Measurements from ENCODE around the gene STK25. TPM values are rescaled to one million over a fixed set of nuclear protein-coding genes. Genes with fewer than 3 reads are reported as not detected.
A peak's percentile ranks its signal among the peaks of the same experiment; 100 is the strongest.

Gene STK25
- polyA plus RNA-seq, 3 donors from 2014 or later = 104 to 146 (median 105) TPM

DNA sequence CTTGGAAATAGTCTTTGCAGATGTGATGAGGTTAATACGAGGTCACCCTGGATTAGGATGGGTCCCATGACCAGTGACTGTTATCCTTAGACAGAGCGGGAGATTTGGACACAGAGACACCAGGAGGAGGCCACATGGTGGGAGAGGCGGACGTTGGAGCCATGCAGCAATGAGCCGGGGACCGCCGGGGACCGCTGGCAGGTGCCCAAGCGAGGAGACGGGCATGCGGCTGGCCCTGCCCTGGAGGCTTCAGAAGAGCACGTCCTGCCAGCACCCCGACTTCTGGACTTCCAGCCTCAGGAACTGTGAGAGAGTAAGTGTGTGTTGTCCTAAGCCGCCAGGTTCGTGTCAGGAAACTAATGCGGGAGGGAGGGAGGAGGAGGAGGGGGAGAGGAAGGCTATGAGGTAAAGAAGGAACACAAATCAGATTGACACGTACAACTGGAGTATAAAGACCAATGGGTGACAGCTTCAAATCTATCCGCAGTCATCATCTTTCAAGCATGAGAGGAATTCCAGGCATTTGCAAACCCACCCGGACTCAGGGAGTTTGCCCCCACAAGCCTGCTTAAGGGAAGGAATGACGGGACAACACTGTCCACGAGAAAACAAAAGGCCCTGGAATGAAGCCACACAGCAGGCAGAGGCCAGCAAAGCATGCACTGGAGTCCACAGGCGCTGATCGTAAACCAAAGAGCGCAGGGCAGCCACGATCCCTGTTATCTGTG lies 38.6 kb upstream of the STK25 start:
- Mint-ChIP-seq H3K4me1 (peaks cover 0 to 3% of the 10 kb centered on the region in 2 donors), H3K9me3 (no peaks in the 10 kb centered on the region), H3K36me3 (no peaks in the 10 kb centered on the region), H3K4me3 (no peak overlapping the region), H3K27ac (no peak overlapping the region), H3K27me3 (ENCODE audit: low read depth in 3 of 3) (peaks cover 4 to 12% (median 6%) of the 10 kb centered on the region in 3 donors)
- no peak for DNase-seq

DNA sequence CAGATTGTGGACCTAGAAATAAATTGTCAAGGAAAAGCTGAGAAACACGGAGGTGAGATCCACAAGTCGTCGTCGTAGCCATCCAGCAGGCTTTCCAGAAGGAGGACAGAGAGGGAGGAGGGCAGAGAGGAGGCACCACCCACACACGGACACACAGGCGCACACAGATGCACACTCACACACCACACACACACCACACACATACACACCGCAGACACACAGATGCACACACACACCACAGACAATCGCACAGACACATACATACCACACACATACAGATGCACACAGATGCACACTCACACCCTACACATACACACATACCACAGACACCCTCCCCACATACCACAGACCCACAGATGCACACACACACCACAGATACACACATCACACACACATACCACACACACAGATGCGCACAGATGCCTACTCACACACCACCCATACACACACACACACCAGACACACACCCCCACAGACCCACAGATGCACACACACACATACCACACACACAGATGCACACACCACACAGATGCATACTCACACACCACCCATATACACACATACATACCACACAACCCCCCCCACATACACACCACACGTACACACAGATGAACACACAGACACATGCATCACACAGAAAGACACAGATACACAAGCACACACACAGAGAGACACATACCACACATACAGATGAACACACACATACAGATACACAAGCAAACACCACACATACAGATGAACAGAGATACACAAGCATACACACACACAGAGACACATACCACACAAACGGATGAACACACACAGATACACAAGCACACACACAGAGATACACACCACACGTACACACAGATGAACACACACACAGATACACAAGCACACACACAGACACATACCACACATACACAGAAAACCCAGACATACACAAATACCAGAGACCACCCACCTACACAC lies 37.4 kb upstream of the STK25 start:
- Mint-ChIP-seq H3K9me3 (no peaks in the 10 kb centered on the region), H3K27me3 (ENCODE audit: low read depth in 3 of 3) (peaks cover 4 to 12% (median 7%) of the 10 kb centered on the region in 3 donors), H3K4me3 (no peak overlapping the region), H3K36me3 (peaks cover 0 to under 1% (median 0%) of the 10 kb centered on the region in 3 donors), H3K27ac (no peak overlapping the region), H3K4me1 (peaks cover 0 to 2% of the 10 kb centered on the region in 2 donors)
- no peak for DNase-seq

DNA sequence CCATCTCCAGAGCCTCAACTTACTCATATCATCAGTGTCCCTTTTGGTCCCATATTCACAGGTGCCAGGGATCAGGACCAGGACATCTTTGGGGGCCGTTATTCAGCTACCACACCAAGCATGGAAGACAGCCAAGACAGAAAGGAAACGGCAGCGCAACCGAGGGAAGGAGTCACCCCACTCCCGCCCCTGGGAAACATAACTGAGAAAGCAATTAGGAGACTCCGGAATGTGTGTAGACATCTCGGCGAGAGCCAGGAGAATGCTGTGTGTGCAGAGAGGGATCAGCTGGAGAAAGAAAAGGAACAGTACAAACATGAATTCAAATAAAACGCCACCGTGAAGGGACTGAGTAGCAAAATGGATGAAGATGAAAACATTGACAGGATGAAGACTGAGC lies 36.7 kb upstream of the STK25 start:
- Mint-ChIP-seq H3K27me3 (ENCODE audit: low read depth in 3 of 3) (peaks cover 4 to 15% (median 11%) of the 10 kb centered on the region in 3 donors), H3K36me3 (peaks cover 0 to 3% (median 0%) of the 10 kb centered on the region in 3 donors), H3K27ac (no peak overlapping the region), H3K4me3 (no peak overlapping the region), H3K9me3 (no peaks in the 10 kb centered on the region), H3K4me1 (peaks cover 5 to 6% of the 10 kb centered on the region in 2 donors)
- DNase-seq = no peak

DNA sequence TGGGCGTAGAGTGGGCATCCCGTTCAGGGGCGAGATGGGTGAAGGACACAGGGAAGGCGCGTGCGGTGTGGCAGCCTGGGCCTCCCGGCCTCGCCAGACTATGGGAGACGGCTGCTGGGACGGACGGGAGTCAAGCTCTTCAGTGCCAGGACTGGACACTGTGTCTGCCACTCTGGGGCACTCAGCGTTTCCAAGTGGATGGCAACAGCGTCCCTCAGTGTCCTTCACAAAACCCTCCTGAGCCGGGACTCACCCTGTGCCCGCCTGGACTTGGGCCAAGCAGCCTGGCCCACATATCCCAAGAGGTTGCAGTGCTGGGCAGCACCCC lies 33.9 kb upstream of the STK25 start:
- peaks cover 5 to 6% of the 10 kb centered on the region in 2 donors for H3K4me1 Mint-ChIP-seq
- H3K27me3 Mint-ChIP-seq (ENCODE audit: low read depth in 3 of 3) = peaks cover 4 to 11% (median 11%) of the 10 kb centered on the region in 3 donors
- no peaks in the 10 kb centered on the region for H3K9me3 Mint-ChIP-seq
- peaks cover 0 to 3% (median 0%) of the 10 kb centered on the region in 3 donors for H3K36me3 Mint-ChIP-seq
- H3K27ac Mint-ChIP-seq = no peak overlapping the region
- DNase-seq = no peak
- peak overlapping the region in 4 of 5 donors; percentile 11 to 33 (median 24) for H3K4me3 Mint-ChIP-seq

DNA sequence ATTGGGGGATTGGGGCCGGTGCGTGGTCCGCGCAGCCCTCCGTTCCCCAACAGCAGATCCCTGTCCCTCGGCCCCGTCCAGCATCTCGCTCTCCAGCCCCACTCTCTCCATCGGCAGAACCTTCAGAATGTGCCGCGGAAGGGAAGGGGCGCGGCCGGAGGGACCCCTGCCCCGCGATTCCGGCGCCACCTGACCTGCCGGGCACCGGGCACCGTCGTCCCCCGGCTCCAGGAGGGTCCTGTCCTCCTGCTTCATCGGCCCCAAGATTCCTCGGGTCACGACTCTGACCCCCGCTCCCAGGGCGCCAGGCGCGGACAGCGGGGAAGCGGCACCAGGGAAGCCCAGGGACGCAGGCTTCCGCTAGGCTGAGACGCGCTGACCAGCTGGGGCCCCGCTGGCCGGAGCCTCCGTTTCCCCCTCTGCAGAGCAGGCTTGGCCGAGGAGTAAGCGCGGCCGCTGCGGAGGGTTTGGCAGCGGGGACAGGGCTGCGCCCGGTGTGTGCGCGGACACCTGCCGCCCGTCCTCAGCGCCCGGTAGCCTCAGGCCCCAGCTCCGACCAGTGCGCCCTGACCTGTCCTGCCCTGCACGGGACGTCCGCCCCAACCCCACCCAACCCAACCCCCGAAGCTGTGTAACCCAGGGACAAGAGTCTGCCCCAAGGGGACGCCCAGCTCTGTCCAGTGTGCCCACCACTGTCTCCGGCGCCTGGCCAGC lies 33.3 kb upstream of the STK25 start:
- no peak for DNase-seq
- H3K27ac Mint-ChIP-seq = no peak overlapping the region
- no peak overlapping the region for H3K4me3 Mint-ChIP-seq
- no peaks in the 10 kb centered on the region for H3K9me3 Mint-ChIP-seq
- peaks cover 0 to 3% (median 0%) of the 10 kb centered on the region in 3 donors for H3K36me3 Mint-ChIP-seq
- peaks cover 4 to 11% (median 11%) of the 10 kb centered on the region in 3 donors for H3K27me3 Mint-ChIP-seq (ENCODE audit: low read depth in 3 of 3)
- H3K4me1 Mint-ChIP-seq = peaks cover 5 to 6% of the 10 kb centered on the region in 2 donors

DNA sequence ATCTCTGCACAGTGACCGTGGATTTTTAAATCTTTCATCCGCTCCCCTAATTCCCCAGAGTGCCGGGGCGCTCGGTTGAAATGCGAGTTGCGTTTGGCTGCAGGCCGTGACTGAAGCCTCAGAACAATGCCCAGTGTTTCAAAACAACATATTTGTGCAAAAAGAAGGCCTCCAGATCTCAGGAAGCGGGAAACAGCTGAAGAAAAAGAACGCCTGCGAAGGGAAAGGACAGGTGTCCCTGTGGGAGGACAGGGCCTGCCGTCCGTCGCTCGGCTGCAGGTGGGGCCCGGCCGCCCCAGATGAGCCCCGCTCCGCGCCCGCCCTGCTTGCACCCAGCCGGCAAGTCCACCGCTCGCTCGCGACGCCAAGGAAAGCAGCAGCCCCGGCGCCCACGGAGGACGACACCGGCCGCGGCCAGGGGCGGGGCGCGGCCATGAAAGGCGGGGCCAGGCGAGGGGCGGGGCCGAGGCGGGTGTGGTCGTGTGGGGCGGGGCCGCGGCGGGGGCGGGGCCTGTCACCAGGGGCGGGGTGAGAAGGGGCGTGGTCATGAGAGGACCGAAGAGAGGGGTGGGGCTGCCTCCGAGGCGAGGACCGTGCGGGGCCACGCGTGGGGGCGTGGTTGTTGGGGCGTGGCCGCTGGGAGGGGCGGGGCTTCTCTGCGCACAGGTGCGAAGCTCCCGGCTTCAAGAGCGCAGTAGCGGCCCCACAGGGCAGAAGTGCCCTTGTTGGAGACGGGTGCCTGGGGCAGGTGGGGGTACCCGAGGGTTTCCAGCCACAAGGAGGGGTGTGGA lies 32.6 kb upstream of the STK25 start:
- Mint-ChIP-seq H3K27me3 (ENCODE audit: low read depth in 3 of 3) (peaks cover 4 to 11% (median 11%) of the 10 kb centered on the region in 3 donors), H3K4me1 (peaks cover 5 to 6% of the 10 kb centered on the region in 2 donors), H3K4me3 (peak overlapping the region; percentile 71 to 81 (median 77)), H3K27ac (no peak overlapping the region), H3K9me3 (no peaks in the 10 kb centered on the region), H3K36me3 (peaks cover 0 to 3% (median 0%) of the 10 kb centered on the region in 3 donors)
- peak; percentile 48 to 55 (median 52) for DNase-seq

DNA sequence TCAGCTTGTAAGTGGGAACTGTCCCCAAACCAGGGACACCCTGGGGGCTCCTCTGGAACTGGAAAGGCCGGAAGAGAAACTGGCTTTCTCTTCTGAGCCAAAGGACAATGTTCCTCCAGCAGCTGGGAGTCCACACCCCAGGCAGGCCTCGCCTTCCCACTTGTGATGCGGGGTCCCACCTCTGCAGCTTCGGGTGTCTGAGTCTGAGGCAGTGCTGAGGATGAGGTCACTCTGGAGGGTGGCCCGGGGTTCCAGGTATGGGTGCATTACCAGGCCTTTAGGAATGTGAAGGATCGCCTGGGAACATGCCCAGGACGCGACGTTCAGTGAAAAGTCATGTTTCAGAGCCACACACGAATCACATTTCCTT lies 32.0 kb upstream of the STK25 start:
- H3K9me3 Mint-ChIP-seq = no peaks in the 10 kb centered on the region
- H3K36me3 Mint-ChIP-seq = peaks cover 0 to 3% (median 0%) of the 10 kb centered on the region in 3 donors
- H3K4me3 Mint-ChIP-seq = peak overlapping the region; percentile 71 to 81 (median 77)
- H3K27me3 Mint-ChIP-seq (ENCODE audit: low read depth in 3 of 3) = peaks cover 4 to 11% (median 11%) of the 10 kb centered on the region in 3 donors
- H3K4me1 Mint-ChIP-seq = peaks cover 5 to 6% of the 10 kb centered on the region in 2 donors
- H3K27ac Mint-ChIP-seq = no peak overlapping the region
- no peak for DNase-seq

DNA sequence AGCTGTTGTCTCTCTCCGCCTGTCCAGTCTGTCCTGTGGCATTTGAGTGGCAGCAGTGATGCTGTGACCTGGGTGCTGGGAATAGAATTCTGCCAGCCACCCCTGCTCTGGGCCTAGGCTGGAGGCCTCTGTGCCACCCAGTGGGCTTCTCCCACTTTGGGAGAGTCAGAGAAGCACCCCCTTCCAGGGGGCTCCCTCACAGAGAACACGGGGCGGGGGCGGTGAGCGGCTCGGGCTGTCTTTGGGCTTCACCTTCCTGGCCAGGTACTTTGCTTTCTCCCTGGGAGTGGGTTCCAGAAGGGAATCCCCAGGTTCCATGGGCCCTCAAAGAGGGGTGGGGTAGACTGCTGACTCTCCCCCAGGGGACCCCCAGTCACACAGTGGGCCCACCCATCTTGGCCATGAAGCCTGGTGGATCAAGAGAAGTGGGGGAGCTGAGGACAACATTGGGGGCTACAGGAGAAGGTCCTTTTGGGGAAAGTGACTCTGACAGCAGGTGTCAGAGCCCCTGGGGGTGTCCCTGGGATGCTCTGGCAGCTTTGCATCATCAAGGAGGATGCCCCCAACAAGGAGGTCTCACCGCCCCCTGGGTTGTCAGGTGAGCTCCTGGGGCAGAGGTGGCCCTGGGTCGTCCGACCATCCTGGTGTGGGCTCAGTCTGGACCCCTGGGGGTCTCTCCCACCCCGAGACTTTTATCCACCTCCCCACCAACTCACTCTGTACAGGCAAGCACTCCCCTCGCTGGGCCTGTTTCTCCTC lies 31.4 kb upstream of the STK25 start:
- H3K27me3 Mint-ChIP-seq (ENCODE audit: low read depth in 3 of 3) = peaks cover 4 to 11% (median 11%) of the 10 kb centered on the region in 3 donors
- peaks cover 0 to 3% (median 0%) of the 10 kb centered on the region in 3 donors for H3K36me3 Mint-ChIP-seq
- no peaks in the 10 kb centered on the region for H3K9me3 Mint-ChIP-seq
- no peak for DNase-seq
- no peak overlapping the region for H3K27ac Mint-ChIP-seq
- H3K4me1 Mint-ChIP-seq = peaks cover 5 to 6% of the 10 kb centered on the region in 2 donors
- H3K4me3 Mint-ChIP-seq = peak overlapping the region in 1 of 5 donors; percentile 21

DNA sequence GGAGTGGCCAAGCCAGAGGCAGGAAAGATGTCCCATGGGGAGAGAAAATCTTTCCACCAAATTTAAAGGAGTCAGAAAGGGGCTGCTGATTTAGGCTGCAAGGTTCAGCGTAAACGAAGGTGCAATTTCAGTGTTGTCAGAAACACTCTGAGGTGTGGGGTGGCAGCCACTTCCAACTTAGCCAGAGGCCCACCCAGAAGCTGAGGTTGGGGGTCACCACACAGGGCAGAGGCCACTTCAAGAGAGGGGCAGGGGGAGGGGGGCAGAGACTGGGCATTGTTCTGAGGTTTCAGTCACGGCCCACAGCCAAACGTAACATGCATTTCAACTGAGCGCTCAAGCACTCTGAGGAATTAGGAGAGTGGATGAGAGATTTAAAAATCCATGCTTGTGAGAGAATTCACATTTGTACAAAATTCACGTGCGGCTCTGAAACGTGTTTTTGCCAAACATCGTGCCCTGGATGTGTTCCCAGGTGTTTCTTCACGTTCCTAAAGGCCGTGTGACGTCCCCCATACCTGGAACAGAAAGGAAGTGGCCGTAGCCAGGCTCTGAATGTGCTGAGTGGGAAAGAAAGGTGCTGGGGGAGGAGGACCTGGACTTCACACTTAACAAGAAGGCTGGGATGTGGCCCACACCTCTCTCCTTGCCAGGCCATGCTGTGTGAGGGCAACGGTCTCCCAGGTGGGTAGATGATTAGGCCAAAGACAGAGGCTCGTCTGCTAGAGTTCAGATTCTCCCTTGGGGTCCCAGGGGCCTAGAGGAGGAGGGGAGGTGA lies 30.6 kb upstream of the STK25 start:
- no peaks in the 10 kb centered on the region for H3K9me3 Mint-ChIP-seq
- no peak overlapping the region for H3K4me3 Mint-ChIP-seq
- peaks cover 4 to 11% (median 11%) of the 10 kb centered on the region in 3 donors for H3K27me3 Mint-ChIP-seq (ENCODE audit: low read depth in 3 of 3)
- DNase-seq = no peak
- peaks cover 5 to 6% of the 10 kb centered on the region in 2 donors for H3K4me1 Mint-ChIP-seq
- H3K27ac Mint-ChIP-seq = peak overlapping the region in 1 of 6 donors; percentile 2
- peaks cover 0 to 3% (median 0%) of the 10 kb centered on the region in 3 donors for H3K36me3 Mint-ChIP-seq

DNA sequence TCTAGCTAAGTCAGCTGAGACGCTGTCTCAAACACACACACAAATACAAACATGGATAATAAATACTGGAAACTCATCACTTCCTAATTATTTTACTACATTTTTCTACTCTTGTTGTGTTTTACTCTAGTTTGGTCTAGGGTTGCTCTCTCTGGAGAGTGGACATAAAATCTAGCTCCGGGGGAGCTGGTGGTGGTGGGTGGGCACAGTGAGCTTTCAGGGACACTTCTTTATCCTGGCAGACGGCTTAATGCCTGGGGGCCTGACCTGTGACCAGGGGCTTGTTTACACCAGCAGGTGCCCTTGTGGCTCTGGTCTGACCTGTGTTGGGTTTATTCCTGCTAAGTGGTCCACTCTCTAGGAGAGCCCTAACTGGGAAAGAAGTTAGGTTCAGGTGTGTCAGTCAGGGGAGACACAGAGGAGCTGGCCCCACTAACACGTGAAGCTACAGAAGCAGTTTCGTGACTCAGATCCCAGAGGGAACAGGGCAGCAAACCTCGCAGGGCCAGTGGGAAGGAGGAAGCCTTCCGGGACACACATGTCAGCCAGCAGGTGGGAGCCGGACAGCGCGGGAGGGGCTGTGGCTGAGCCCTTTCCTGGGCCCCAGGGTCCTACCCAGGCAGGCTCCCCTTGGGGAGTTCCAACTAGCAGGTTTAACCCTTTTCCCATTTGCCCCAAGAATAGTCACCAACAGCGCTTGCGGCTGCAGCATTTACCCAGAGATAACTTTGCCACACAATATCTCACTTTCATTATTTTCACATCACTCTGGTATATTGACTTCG lies 27.7 kb upstream of the STK25 start:
- H3K36me3 Mint-ChIP-seq = peaks cover 0 to 3% (median 0%) of the 10 kb centered on the region in 3 donors
- peaks cover 0 to 1% (median 0%) of the 10 kb centered on the region in 6 donors for H3K9me3 Mint-ChIP-seq
- DNase-seq = no peak

DNA sequence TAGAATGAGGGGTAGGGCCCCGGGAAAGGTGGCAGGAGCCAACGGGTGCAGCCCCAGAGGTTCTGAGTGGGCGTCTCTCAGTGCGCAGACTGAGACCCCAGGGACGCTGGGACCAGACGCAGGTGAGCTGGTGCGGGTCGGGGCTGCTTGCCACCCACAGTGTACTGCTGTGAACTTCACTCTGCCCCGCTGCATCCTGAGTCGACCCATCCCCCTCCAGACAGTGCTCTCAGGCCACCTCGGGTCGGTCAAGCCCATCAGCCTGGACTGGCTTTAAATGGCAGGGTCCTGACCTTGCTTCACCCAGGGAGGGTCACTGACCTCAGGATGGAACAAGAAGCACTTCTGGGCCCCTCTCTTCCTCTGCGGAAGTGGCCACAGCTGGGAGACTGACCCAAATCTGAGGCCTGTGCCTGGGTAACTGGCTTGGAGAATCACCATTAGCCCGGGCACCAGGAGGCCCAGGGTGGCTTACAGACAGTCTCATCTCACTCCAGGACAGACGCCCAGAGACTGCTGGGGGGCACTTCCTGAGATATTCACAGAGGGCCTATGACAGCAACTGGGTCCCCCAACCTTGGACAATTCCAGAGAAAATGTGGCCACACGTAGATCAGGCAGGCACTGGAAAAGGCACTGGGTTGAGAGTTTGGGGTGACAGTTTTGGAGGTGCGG lies 26.5 kb upstream of the STK25 start:
- DNase-seq = no peak
- Mint-ChIP-seq H3K36me3 (no peaks in the 10 kb centered on the region), H3K27me3 (ENCODE audit: low read depth in 3 of 3) (peaks cover 0 to 4% (median 0%) of the 10 kb centered on the region in 3 donors), H3K27ac (no peak overlapping the region), H3K9me3 (peaks cover 0 to 1% (median 0%) of the 10 kb centered on the region in 6 donors), H3K4me1 (no peaks in the 10 kb centered on the region), H3K4me3 (no peak overlapping the region)

More for the DNA sequence above, 27.7 kb upstream of the STK25 start:
- H3K27ac Mint-ChIP-seq = no peak overlapping the region
- peaks cover 5 to 6% of the 10 kb centered on the region in 2 donors for H3K4me1 Mint-ChIP-seq
- peaks cover 0 to 5% (median 3%) of the 10 kb centered on the region in 3 donors for H3K27me3 Mint-ChIP-seq (ENCODE audit: low read depth in 3 of 3)
- no peak overlapping the region for H3K4me3 Mint-ChIP-seq
